NOMO-1 treated with DMSO at 0.1 percent for 48 hours (cell line): Measurements from ENCODE around the gene BBC3.
"Not testable (repeated sequence)": the region's sequence is repeated elsewhere in the genome, so short reads cannot be mapped to it uniquely, and the experiment has no call there.

Source experiments
- DNase-seq: peaks from one replicate; lab custom pipeline; 2025; ENCODE audit not compliant: unreplicated experiment; lab: John Stamatoyannopoulos, UW

BBC3 gene

GRCh38 chr19:47258434-47258833 is 27.4 kb upstream of the BBC3 start:
- DNase-seq: no peak

- DNase-seq: peak; percentile 70
Measured at GRCh38 chr19:47257411-47258169, 26.6 kb upstream of the BBC3 start.

- peak; percentile 100 for DNase-seq
Measured at GRCh38 chr19:47256693-47257410, 25.9 kb upstream of the BBC3 start.

- DNase-seq: peak; percentile 93
Measured at GRCh38 chr19:47255879-47256692, 25.1 kb upstream of the BBC3 start, which contains the start of gene CCDC9. CCDC9 (plus strand) TSS chr19:47256525; CDS start chr19:47258401, 1,876 bp downstream.

GRCh38 chr19:47253970-47254369 is 23.0 kb upstream of the BBC3 start:
- no peak for DNase-seq

- DNase-seq: no peak
Measured at GRCh38 chr19:47253467-47253881, 22.5 kb upstream of the BBC3 start.

GRCh38 chr19:47253016-47253415 is 22.0 kb upstream of the BBC3 start:
- DNase-seq: not testable (repeated sequence)

GRCh38 chr19:47247308-47247990 is 16.4 kb upstream of the BBC3 start:
- peak; percentile 56 for DNase-seq

- peak; percentile 94 for DNase-seq
Measured at GRCh38 chr19:47243776-47244547, 13.0 kb upstream of the BBC3 start.

GRCh38 chr19:47243364-47243775 is 12.4 kb upstream of the BBC3 start:
- DNase-seq: no peak

- no peak for DNase-seq
Measured at GRCh38 chr19:47241919-47242577, 11.0 kb upstream of the BBC3 start.

GRCh38 chr19:47240996-47241918 is 10.3 kb upstream of the BBC3 start:
- peak; percentile 36 for DNase-seq

GRCh38 chr19:47240556-47240955 is 9.6 kb upstream of the BBC3 start:
- no peak for DNase-seq

GRCh38 chr19:47239610-47240296 is 8.8 kb upstream of the BBC3 start:
- DNase-seq: no peak

GRCh38 chr19:47239152-47239551 is 8.2 kb upstream of the BBC3 start:
- no peak for DNase-seq

- DNase-seq: no peak
Measured at GRCh38 chr19:47236072-47236675, 5.2 kb upstream of the BBC3 start.

- no peak for DNase-seq
Measured at GRCh38 chr19:47232422-47233211, 1.6 kb upstream of the BBC3 start.
